ENCODE results near the gene ERAL1.
A peak's percentile ranks its signal among the peaks of the same experiment; 100 is the strongest.

Gene ERAL1

DNA sequence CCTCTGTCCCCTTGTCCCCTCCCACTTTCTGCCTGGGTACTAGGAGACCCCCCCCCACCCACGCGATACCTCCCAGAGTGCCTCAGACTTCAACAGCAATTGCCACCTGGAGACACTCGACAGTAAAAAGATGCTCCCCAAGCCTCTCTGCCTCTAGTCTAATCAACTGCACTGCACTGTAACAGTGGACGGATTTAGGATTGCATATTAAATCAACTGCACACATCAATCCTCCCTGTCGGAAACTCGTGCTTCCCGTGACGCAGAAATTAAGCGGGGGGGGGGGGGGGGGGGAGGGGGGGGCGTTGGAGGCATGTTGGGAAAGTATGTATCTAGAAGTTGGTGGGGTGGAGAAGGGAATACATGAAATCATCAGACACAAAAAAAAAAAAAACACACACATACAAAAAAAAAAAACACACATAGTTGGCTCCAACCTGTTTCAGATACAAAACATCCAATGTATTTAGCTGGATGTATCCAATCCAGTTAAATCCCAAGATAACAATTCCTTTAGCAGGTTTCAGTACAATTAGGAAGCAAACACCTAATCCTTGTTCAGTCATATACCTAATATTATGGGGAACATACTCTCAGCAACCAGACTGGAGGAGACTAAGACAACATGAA, 42.0 kb upstream of the ERAL1 start:
- Mint-ChIP-seq H3K4me1 (peaks cover 21% of the 10 kb centered on the region), H3K36me3 (ENCODE audit: low read depth) (peaks cover 2% of the 10 kb centered on the region), H3K9me3 (no peaks in the 10 kb centered on the region), H3K27ac (peak overlapping the region; percentile 94 to 98 (median 95)), H3K27me3 (ENCODE audit: low read depth) (no peaks in the 10 kb centered on the region), H3K4me3 (peak overlapping the region; percentile 93 to 94 (median 94))
- TF ChIP-seq, protein P1, sequence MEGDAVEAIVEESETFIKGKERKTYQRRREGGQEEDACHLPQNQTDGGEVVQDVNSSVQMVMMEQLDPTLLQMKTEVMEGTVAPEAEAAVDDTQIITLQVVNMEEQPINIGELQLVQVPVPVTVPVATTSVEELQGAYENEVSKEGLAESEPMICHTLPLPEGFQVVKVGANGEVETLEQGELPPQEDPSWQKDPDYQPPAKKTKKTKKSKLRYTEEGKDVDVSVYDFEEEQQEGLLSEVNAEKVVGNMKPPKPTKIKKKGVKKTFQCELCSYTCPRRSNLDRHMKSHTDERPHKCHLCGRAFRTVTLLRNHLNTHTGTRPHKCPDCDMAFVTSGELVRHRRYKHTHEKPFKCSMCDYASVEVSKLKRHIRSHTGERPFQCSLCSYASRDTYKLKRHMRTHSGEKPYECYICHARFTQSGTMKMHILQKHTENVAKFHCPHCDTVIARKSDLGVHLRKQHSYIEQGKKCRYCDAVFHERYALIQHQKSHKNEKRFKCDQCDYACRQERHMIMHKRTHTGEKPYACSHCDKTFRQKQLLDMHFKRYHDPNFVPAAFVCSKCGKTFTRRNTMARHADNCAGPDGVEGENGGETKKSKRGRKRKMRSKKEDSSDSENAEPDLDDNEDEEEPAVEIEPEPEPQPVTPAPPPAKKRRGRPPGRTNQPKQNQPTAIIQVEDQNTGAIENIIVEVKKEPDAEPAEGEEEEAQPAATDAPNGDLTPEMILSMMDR (IDR thresholded peaks at IDR 0.05; ENCODE audit: unreplicated experiment in 3 of 3), result no peak

DNA sequence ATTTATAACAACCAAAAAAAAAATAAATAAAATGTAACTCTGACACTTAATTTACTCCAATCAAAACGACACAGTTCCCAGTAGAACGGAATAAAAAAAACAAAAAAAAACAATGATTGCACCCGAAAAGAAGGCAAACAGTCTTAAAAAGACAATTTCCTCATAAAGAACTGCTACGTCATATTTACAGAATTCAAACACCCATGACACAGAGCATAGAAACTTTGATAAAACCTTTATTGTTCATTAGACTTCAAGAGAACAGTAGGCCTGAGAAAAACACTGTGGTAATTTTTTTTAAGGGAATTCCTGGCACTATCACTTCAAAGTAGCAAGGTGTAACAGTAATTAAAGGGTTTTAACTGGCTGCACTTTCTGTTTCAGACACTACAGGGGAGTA, 38.3 kb upstream of the ERAL1 start:
- H3K4me1 Mint-ChIP-seq, result peaks cover 1% of the 10 kb centered on the region
- H3K9me3 Mint-ChIP-seq, result no peaks in the 10 kb centered on the region
- H3K36me3 Mint-ChIP-seq (ENCODE audit: low read depth), result no peaks in the 10 kb centered on the region
- peak overlapping the region in 1 of 3 experiments; percentile 49 for H3K27ac Mint-ChIP-seq
- H3K27me3 Mint-ChIP-seq (ENCODE audit: low read depth), result no peaks in the 10 kb centered on the region
- H3K4me3 Mint-ChIP-seq, result no peak overlapping the region
- TF ChIP-seq, protein P1 (IDR thresholded peaks at IDR 0.05; ENCODE audit: unreplicated experiment in 3 of 3), result no peak

DNA sequence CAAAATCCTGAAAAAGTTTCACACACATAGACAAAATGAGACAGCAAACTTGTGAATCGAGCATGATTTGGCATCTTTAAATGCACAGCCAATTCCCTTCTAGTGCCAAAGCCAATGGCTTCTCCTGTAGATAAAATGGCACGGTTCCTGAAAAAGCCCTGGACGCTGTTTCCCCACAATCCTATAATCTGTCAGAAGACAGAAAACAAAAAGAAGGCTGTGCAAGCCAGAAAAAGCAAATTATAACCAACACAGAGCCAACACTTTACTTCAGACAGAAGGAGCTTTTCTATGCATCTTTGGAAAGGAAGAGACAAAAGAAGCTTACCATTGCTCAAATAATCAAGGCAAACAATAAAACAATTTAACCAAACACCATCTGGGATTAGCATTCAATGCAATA, 36.0 kb upstream of the ERAL1 start:
- Mint-ChIP-seq H3K9me3 (no peaks in the 10 kb centered on the region), H3K4me1 (no peaks in the 10 kb centered on the region), H3K4me3 (no peak overlapping the region), H3K36me3 (ENCODE audit: low read depth) (no peaks in the 10 kb centered on the region), H3K27me3 (ENCODE audit: low read depth) (no peaks in the 10 kb centered on the region), H3K27ac (peak overlapping the region in 1 of 3 experiments; percentile 47)
- TF ChIP-seq, protein P1 (IDR thresholded peaks at IDR 0.05; ENCODE audit: unreplicated experiment in 3 of 3), result no peak

DNA sequence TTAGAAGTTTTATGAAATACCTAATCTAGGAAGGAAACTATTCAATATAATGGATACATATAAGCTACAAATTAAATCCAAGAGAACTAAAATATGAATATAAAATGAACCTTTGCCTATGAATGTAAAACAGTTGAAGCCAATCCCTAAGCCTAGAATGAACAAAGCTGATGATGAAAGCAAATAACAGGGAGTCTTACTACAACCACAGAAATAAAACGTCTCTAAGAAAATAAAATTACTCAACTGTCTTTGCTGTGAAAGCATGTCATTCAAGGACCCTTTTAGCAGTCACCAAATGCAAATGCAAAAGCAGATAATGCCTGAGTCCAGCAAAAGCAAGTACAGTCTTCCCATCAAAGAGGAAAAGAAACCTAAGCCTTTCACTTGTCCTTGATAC, 35.2 kb upstream of the ERAL1 start:
- Mint-ChIP-seq H3K27me3 (ENCODE audit: low read depth) (no peaks in the 10 kb centered on the region), H3K27ac (no peak overlapping the region), H3K4me3 (no peak overlapping the region), H3K4me1 (no peaks in the 10 kb centered on the region), H3K36me3 (ENCODE audit: low read depth) (no peaks in the 10 kb centered on the region), H3K9me3 (no peaks in the 10 kb centered on the region)
- TF ChIP-seq, protein P1 (IDR thresholded peaks at IDR 0.05; ENCODE audit: unreplicated experiment in 3 of 3), result no peak

DNA sequence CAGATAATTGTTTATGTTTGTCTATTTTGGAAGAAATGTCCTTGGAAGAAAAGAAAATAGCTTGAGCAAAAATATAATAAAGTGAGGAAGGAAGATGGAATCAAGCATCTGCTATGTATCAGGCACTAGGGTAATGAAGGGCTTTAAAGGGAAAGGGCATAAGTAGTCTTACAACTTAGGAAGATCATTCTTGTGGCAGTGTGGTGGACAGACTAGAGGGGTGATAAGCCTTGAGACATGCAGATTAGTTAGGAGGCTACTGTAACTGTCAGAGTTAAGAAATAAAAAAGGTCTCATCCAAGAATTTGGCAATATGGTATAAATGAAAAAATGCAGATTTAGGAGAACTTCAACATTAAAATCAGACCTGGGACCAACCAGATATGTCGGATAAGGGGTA, 27.1 kb upstream of the ERAL1 start:
- Mint-ChIP-seq H3K36me3 (ENCODE audit: low read depth) (peaks cover 21% of the 10 kb centered on the region), H3K4me3 (no peak overlapping the region), H3K27ac (no peak overlapping the region), H3K9me3 (no peaks in the 10 kb centered on the region), H3K27me3 (ENCODE audit: low read depth) (no peaks in the 10 kb centered on the region), H3K4me1 (no peaks in the 10 kb centered on the region)
- TF ChIP-seq, protein P1 (IDR thresholded peaks at IDR 0.05; ENCODE audit: unreplicated experiment in 3 of 3), result no peak

All from nephron (organoid).